IPS-20b (cell line): ENCODE results near the gene NAT9.

ENCODE experiments used
- H3K27ac ChIP-seq: one replicate; pipeline ENCODE4 v1.5.1; 2013; ENCODE audit warnings: low read length
- H3K27me3 ChIP-seq: 2 replicates; pipeline ENCODE4 v1.6.1; 2013; ENCODE audit warnings: mild to moderate bottlenecking, low read length, inconsistent platforms; ENCODE audit not compliant: insufficient read depth
- H3K36me3 ChIP-seq: 2 replicates; pipeline ENCODE4 v1.6.1; 2013; ENCODE audit warnings: low read depth, mild to moderate bottlenecking, inconsistent platforms, low read length, moderate library complexity; ENCODE audit not compliant: insufficient read depth
- H3K4me1 ChIP-seq: 2 replicates; pipeline ENCODE4 v1.6.1; 2013; ENCODE audit warnings: mild to moderate bottlenecking, control low read depth, inconsistent platforms, low read length, moderate library complexity; ENCODE audit not compliant: insufficient read depth
- H3K4me3 ChIP-seq: 2 replicates; pipeline ENCODE4 v1.5.1; 2013; ENCODE audit warnings: mild to moderate bottlenecking, low read length, inconsistent platforms
- H3K9ac ChIP-seq: 2 replicates; pipeline ENCODE4 v1.6.1; 2013; ENCODE audit warnings: low read depth, mild to moderate bottlenecking, inconsistent platforms, low read length, moderate library complexity
- H3K9me3 ChIP-seq: 2 replicates; pipeline ENCODE4 v1.6.1; 2013; ENCODE audit warnings: mild to moderate bottlenecking, low read depth, low read length, inconsistent platforms; ENCODE audit not compliant: insufficient read depth

NAT9 gene

GRCh38 chr17:74803388-74803930 is 27.3 kb upstream of the NAT9 start:
- no peaks in the 10 kb centered on the region for H3K9me3 ChIP-seq
- no peaks in the 10 kb centered on the region for H3K27me3 ChIP-seq
- H3K27ac ChIP-seq: no peak overlapping the region
- no peaks in the 10 kb centered on the region for H3K4me1 ChIP-seq
- no peak overlapping the region for H3K4me3 ChIP-seq
- H3K9ac ChIP-seq: no peak overlapping the region
- peaks cover 17% of the 10 kb centered on the region for H3K36me3 ChIP-seq

DNA sequence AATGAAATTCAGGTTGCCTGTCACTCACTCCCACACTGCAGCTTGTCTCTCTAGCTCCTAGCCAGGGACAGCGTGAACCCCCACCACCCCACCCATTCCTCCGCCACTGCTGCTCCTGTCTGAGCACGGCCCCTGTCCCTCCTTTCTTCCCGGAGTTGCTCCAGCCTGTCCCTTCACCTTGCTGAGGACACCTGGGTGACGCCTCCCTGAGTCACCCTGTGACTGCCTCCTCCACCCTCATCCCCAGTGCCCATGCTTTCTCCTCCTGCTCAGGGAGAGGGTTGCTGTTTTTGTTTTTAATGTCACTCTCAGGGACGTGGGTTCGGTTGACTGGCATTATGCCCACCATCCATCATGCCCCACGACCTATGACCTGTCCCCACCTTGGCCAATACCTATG is 25.8 kb upstream of the NAT9 start:
- no peaks in the 10 kb centered on the region for H3K9me3 ChIP-seq
- peaks cover 32% of the 10 kb centered on the region for H3K36me3 ChIP-seq
- H3K4me3 ChIP-seq: no peak overlapping the region
- no peak overlapping the region for H3K9ac ChIP-seq
- H3K27ac ChIP-seq: no peak overlapping the region
- no peaks in the 10 kb centered on the region for H3K27me3 ChIP-seq
- H3K4me1 ChIP-seq: no peaks in the 10 kb centered on the region

GRCh38 chr17:74800531-74800930 is 24.4 kb upstream of the NAT9 start:
- Histone ChIP-seq H3K4me1 (no peaks in the 10 kb centered on the region), H3K9me3 (no peaks in the 10 kb centered on the region), H3K27ac (no peak overlapping the region), H3K4me3 (no peak overlapping the region), H3K36me3 (peaks cover 46% of the 10 kb centered on the region), H3K9ac (no peak overlapping the region), H3K27me3 (no peaks in the 10 kb centered on the region)

DNA sequence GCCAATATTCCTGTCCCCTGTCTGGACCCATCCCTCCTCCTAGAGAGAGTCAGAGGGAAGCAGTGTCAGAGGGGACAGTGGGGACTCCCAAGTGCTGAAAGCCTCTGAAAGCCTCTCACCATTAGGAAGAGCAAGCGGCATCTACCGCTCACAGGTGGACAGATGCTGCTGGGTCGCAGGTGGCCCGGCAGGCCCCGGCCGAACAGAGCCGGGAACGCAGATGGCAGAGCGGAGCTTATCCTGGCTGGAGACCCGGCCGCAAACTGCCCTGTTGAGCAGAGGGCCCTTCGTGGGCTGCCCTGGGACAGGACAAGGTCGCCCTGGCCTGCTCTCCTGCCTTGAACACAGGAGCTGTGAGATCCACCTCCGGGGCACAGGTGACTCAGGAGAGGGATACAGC is 23.0 kb upstream of the NAT9 start:
- Histone ChIP-seq H3K27ac (no peak overlapping the region), H3K27me3 (no peaks in the 10 kb centered on the region), H3K4me1 (no peaks in the 10 kb centered on the region), H3K9ac (no peak overlapping the region), H3K36me3 (peaks cover 60% of the 10 kb centered on the region), H3K4me3 (no peak overlapping the region), H3K9me3 (no peaks in the 10 kb centered on the region)

- Histone ChIP-seq H3K4me3 (no peak overlapping the region), H3K36me3 (peaks cover 66% of the 10 kb centered on the region), H3K27ac (no peak overlapping the region)
Measured at GRCh38 chr17:74798239-74798707, 22.1 kb upstream of the NAT9 start.

DNA sequence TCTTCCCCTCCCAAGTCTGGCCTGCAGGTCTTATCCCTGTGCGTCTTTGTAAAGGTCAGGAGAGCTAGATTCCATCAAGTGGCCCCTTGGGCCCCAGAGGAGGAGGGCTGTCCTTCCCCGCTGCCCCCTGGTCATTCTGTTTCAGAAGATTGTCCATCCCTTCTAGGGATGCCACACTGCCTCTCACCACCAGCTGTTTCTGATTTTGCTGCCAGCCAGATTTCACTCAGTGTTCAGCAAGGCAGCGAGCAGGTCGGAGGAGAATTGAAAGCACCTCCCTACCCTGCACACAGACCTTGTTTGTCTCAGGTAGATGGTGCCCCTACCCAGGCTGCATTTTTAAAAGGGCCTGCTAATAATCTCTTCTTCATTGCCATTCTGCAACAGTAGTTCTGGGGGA is 21.7 kb upstream of the NAT9 start:
- Histone ChIP-seq H3K9ac (no peak overlapping the region), H3K36me3 (peaks cover 70% of the 10 kb centered on the region), H3K4me1 (no peaks in the 10 kb centered on the region), H3K9me3 (no peaks in the 10 kb centered on the region), H3K27ac (no peak overlapping the region), H3K4me3 (no peak overlapping the region), H3K27me3 (no peaks in the 10 kb centered on the region)

More at GRCh38 chr17:74798239-74798707, 22.1 kb upstream of the NAT9 start:
- no peak overlapping the region for H3K9ac ChIP-seq
- H3K27me3 ChIP-seq: no peaks in the 10 kb centered on the region
- no peaks in the 10 kb centered on the region for H3K9me3 ChIP-seq
- no peaks in the 10 kb centered on the region for H3K4me1 ChIP-seq

GRCh38 chr17:74796866-74797265 is 20.7 kb upstream of the NAT9 start:
- H3K9me3 ChIP-seq: no peaks in the 10 kb centered on the region
- no peak overlapping the region for H3K4me3 ChIP-seq
- H3K27ac ChIP-seq: no peak overlapping the region
- no peaks in the 10 kb centered on the region for H3K4me1 ChIP-seq
- H3K36me3 ChIP-seq: peaks cover 77% of the 10 kb centered on the region
- H3K27me3 ChIP-seq: no peaks in the 10 kb centered on the region
- H3K9ac ChIP-seq: no peak overlapping the region

- peaks cover 77% of the 10 kb centered on the region for H3K36me3 ChIP-seq
Measured at GRCh38 chr17:74796211-74796610, 20.1 kb upstream of the NAT9 start.

GRCh38 chr17:74795327-74796020 is 19.3 kb upstream of the NAT9 start:
- Histone ChIP-seq H3K27me3 (no peaks in the 10 kb centered on the region), H3K9me3 (no peaks in the 10 kb centered on the region), H3K4me3 (no peak overlapping the region), H3K9ac (no peak overlapping the region), H3K36me3 (peaks cover 85% of the 10 kb centered on the region), H3K4me1 (no peaks in the 10 kb centered on the region), H3K27ac (no peak overlapping the region)

More at GRCh38 chr17:74796211-74796610, 20.1 kb upstream of the NAT9 start:
- no peaks in the 10 kb centered on the region for H3K9me3 ChIP-seq
- H3K9ac ChIP-seq: no peak overlapping the region
- no peaks in the 10 kb centered on the region for H3K27me3 ChIP-seq
- no peak overlapping the region for H3K27ac ChIP-seq
- no peaks in the 10 kb centered on the region for H3K4me1 ChIP-seq
- H3K4me3 ChIP-seq: no peak overlapping the region

DNA sequence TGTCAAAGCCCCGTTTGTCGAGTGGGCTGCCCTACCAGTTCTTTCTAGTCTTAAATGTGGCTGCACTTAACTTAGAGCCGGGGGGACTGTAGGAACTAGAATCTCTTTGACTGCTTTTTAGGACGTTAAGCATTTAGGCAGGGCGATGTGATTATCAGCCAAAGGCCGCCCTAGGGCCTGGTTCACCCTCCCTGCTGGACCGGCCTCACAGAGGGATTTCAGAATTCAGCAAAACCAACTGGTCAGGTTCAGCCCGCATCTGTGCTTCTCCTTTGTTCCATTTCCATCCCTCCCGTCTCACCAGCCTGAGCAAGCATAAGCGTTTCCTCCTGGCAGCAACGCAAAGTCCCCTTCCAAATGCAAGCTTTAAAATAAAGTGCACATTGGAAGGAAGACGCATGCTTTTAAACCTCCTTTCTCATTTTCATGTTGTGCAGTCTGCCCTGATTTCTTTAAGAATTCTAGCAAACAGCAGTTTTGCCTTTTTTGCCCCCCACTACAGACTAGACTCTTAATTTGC is 16.5 kb upstream of the NAT9 start:
- Histone ChIP-seq H3K9ac (no peak overlapping the region), H3K9me3 (no peaks in the 10 kb centered on the region), H3K4me3 (no peak overlapping the region), H3K4me1 (no peaks in the 10 kb centered on the region), H3K36me3 (peaks cover 81% of the 10 kb centered on the region), H3K27ac (no peak overlapping the region), H3K27me3 (no peaks in the 10 kb centered on the region)

DNA sequence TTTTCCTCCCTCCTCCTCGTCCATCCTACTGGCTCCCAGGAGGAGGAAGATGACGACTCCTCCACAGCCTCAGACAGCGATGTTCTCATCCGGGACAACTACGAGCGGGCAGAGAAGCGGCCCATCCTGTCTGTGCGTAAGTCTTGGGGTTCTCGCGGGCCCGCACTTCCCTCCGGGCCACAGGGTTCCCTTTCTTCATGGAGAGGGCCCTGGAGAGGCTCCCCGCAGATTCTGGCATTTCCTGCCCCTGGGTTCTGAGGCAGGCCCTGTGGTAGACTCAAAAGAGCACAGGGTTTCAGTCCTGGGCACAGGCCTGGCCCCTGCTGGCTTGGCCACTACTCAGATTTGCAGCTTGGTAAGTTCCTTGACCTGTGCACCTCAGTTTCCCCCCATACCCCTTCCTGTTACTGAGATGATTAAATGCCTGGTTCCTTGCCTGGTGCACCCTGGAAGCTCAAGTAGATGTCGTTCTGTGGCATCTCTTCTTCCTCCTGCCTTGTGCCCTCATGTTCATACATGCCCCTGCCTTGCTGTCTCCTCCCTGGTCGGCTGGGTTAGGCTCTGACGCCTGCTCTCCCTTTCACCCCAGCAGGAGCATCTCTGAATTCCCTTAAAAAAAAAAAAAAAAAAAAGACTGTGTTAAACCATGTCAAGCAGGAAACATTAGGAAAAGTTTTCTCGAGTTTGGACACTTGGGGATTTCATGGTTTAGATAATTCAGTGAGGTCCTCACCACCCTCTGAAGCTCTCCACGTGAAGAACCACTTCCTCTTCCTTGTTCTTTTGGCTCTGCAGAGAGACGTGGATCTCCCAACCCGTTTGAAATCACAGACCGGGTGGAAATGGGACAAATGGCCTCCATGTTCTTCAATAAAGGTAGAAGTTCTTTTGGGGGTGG is 14.3 kb upstream of the NAT9 start:
- H3K9ac ChIP-seq: no peak overlapping the region
- H3K27me3 ChIP-seq: no peaks in the 10 kb centered on the region
- no peak overlapping the region for H3K27ac ChIP-seq
- no peak overlapping the region for H3K4me3 ChIP-seq
- peaks cover 69% of the 10 kb centered on the region for H3K36me3 ChIP-seq
- H3K9me3 ChIP-seq: no peaks in the 10 kb centered on the region
- no peaks in the 10 kb centered on the region for H3K4me1 ChIP-seq
